Activated CD4-positive, alpha-beta T cell treated with anti-CD3 and anti-CD28 coated beads, Interleukin-2, amount 50 U/mL, for 24 hours (primary cell): ENCODE results near the gene PXN.

ENCODE experiments used
- DNase-seq, 2 donors: peaks; one replicate each; pipeline ENCODE4 v3.0.0-alpha.2; 2020; ENCODE audit warnings: low read depth in 1 of 2, low spot score in 1 of 2

The PXN gene

DNA sequence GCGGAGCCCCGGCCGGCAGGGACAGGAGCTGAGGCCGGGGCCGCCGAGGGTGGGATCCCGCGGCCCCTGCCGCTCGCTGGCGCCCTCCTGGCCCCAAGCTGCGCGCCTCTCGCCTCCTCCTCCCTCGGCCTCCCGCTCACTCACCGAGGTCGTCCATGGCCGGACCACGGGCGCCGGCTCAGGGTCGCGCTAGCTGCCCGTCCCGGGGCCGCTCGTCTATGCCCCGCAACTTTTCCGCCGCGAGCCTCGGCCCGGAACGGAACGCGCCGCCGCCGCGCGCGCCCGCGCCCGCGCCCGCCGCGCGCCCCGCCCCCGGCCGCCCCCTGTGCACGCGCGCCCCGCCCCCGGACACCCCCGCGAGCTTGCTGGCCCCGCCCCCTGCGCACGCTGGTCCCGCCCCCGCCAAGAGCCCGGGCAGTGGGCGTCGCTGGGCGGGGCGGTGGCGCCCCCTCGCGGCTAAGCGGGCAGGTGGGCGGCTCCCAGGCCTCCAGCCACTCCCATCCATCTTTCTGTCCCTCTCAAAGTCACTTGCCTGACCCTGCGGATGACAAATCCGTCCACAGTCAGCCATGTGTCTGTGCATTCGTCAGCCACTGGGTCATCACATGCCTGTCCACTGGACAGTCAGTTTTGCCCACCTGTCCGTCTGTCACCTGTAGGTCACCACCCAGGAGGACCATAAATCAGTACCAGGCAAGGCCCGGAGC is at the start of gene PXN:
Gene PXN (minus strand): TSS at position 258 of the 707 bp plus-strand sequence. CDS start 101 bp downstream, at position 157.
- peak; percentile 82 to 83 for DNase-seq

GRCh38 chr12:120314220-120314619 is 48.7 kb upstream of the PXN start:
- DNase-seq = no peak

- DNase-seq = peak; percentile 65 to 86
These were observed 36.7 kb upstream of the PXN start, which contains the start of gene SIRT4 for GRCh38 chr12:120301962-120302815. Gene SIRT4 (plus strand): TSS chr12:120302321. CDS start chr12:120303562, 1,241 bp downstream.

DNA sequence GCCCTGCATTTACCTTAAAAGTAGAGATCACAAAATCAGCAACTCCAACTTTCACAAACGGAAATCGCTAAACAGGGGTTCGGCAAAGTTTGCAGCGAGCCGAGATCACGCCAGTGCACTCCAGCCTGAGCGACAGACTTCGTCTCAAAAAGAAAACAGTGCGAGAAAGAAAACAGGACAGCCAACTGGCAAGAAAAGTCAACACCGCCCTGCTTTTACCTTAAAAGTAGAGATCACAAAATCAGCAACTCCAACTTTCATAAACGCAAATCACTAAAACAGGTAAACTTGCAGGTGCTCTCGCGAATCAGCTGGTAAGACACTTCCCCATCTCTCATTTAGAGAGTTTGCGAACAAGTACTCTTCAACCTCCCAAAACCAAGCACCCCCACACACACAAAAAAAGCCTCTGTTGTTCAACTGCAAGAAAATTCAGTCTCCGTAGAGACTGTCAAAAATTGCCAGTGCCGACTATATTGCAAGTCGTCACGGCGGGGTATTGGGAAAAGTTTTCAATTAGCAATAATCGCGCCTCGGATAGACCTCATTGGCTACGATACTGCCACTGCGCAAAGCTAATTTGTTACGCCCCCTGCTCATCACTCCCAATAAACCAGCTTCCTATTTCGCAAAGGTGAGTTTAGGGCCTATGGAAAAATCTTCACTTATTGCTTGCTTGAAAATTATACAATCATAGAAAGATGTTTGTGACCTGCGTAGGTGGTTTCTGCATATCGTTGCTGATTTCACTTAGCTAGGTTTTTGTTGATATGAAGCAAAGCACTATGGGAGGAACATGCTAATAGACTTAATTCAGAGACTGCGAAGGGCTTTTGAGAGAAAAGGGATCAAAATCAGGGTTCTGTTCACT is 27.4 kb upstream of the PXN start, which contains the start of gene RNU4-1:
Gene RNU4-1 (minus strand): TSS at position 577 of the 871 bp plus-strand sequence.
- DNase-seq = peak; percentile 34 to 89

DNA sequence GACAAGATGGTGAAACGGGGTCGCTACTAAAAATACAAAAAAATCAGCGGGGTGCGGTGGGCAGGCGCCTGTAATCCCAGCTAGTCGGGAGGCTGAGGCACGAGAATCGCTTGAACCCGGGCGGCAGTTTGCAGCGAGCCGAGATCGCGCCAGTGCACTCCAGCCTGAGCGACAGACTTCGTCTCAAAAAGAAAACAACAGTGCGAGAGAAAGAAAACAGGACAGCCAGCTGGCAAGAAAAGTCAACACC is 26.8 kb upstream of the PXN start:
- DNase-seq = no peak

DNA sequence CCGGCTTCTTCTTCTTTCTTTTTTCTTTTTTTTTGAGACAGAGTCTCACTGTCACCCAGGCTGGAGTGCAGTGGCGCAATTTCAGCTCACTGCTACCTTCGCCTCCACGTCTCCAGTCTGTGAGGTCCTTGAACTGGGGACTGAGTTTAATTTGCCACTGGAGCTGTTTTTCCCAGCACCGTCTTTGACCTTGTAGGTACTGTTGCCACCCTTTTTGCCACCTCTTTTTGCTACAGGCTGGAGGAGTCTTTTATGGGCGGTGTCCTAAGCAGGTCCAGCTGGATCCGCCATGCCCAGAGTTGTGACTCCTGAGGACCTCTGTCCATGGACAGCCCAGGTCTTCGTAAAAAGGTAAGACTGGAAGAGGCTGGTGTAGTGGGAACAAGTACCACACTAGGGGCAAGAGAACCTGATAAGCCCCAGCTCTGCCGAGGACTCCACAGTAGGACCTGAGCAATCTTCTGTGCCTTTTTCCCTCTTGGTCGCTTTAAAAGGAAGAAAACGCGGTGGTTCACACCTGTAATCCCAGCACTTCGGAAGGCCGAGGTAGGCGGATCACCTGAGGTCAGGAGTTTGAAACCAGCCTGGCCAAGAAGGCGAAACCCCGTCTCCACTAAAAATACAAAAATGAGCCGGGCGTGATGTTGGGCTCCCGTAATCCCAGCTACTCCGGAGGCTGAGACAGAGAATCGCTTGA is 25.2 kb upstream of the PXN start:
- peak; percentile 10 to 17 for DNase-seq

DNA sequence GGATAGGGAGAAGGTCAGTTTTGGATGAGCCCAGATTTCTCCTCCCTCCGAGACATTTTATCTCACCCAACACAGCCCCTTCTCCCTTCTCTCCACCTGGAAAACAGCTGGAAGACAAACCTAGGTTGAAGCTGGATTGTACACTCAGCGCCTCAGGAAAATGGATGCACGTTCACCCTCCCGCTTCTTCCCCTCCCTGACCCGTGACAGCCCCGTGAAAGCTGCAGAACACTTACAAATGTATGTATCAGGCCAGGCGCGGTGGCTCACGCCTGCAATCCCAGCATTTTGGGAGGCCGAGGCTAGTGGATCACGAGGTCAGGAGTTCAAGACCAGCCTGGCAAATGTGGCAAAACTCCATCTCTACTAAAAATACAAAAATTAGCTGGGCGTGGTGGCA is 22.0 kb upstream of the PXN start:
- DNase-seq = no peak

DNA sequence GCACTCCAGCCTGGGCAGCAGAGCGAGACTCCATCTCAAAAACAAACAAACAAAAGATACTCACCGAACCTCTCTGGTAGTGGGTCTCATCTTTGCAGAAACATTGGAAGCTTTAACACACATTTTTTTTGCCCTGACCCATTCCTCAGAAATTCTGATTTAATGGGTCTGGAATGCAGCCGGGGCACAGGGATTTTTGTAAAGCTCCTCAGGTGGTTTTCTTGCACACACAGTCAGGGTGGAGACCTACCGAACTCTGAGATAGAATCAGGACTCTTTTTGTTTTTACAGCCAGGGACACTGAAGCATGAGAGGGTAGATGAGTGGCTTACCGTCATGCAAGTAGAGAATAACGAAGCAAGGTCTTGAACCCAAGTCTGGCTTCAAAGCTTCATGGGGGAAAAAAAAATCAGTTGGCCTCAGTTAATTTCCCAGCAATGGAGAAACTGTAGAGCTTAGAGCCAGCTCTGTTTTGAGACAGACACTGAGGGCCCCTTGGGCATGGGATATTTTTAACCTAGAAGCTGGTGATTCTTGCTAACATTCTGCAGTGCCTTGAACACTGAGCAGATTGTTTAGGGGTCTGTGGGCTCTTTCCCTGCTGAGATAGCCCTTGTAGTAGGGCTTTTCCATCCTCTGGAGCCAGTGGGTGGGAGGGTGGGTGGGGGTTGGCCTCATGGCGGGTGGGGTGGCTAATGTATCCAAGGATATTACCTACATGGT is 21.4 kb upstream of the PXN start:
- no peak for DNase-seq

DNA sequence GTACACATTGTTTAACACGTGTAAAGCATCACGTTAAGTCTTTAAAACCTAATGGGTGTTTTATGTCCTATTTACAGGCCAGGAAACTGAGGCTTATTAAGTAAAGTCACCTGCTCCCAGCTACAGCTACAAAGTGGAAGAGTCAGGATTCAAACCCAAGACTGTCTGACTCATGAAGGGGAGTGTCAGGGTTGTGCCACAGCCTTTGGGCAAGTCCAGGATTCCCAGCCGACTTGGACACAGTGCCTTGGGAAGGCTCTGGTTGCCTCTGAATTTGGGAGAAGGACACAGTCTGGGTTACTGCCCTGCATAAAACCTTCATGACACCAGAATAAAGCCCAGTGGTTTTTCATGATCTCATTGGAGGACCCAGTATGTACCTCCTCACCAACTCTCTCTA is 18.9 kb upstream of the PXN start:
- no peak for DNase-seq

- DNase-seq = no peak
These were observed 17.8 kb upstream of the PXN start for GRCh38 chr12:120283318-120283717.

DNA sequence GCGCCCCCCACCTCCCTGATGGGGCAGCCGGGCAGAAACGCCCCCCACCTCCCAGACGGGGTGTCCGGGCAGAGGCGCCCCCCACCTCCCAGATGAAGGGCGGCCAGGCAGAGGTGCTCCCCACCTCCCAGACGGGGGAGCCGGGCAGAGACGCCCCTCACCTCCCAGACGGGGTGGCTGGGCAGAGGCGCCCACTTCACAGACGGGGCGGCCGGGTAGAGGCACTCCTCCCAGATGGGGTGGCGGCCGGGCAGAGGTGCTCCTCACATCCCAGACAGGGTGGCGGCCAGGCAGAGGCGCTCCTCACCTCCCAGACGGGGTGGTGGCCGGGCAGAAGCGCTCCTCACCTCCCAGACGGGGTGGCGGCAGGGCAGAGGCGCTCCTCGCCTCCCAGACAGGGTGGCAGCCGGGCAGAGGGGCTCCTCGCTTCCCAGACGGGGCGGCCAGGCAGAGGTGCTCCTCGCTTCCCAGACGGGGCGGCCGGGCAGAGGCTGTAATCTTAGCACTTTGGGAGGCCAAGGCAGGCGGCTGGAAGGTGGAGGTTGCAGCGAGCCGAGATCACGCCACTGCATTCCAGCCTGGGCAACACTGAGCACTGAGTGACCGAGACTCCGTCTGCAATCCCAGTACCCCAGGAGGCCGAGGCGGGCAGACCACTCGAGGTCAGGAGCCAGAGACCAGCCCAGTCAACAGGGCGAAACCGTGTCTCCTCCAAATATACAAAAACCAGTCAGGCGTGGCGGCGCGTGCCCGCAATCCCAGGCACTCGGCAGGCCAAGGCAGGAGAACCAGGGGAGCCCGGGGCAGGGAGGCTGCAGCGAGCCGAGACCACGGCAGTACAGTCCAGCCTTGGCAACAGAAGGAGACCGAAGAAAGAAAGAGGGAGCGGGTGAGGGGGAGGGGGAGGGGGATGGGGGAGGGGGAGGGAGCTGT is 12.9 kb upstream of the PXN start:
- no peak for DNase-seq

- DNase-seq = no peak
These were observed 11.2 kb upstream of the PXN start for GRCh38 chr12:120276734-120277133.

DNA sequence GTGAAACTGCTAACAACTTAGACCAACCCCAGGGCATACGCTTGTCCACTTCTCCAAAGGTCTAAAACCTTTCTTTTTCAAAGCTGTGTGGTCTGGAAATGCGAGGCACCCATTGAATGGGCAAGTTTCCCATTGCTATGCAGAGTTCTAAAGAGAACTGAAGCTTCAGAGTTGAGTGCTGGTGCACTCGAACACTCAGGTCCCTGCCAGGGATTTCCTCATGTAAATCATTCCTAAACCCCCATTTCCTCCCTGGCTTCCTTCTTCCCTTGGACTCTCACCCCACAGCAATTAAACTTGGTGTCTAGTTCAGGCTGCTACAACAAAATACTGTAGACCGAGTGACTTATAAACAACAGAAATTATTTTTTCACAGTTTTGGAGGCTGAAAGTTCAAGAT is 2.2 kb upstream of the PXN start:
- no peak for DNase-seq

DNA sequence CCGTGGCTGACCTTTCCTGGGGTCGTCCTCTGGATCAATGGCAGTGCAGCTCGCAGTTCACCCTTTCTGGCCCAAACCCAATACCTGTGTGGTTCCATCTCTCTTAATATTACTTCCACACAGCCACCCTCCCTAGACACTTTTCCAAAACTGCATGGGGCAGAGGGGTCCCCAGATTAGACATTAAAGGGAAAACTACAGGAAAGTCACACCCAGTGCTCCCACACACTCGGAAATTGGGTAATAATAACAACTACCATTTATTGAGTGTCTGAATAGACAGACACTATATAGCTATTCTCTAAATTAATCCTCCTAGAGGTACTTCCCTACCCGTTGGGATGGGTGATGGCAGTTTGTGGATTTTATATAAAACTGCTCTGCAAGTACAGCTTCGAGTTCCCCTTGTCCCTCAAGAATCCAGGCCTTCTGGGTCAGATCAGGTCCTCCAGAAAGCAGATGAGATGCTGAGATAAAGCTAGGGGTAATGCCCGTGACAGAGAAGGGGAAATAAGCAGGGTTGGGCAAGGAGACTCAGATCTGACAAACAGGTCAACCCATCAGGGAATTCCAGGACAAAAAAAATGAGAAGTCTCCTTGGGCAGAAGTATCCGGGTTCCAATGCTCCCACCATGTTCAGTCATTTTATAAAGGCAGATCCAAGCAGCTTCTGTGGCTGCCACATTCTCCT is 795 bp upstream of the PXN start:
- no peak for DNase-seq

- no peak for DNase-seq
These were observed 542 bp downstream of the PXN start for GRCh38 chr12:120264904-120265472.

- DNase-seq = no peak
These were observed 1.2 kb downstream of the PXN start for GRCh38 chr12:120264086-120264903.

DNA sequence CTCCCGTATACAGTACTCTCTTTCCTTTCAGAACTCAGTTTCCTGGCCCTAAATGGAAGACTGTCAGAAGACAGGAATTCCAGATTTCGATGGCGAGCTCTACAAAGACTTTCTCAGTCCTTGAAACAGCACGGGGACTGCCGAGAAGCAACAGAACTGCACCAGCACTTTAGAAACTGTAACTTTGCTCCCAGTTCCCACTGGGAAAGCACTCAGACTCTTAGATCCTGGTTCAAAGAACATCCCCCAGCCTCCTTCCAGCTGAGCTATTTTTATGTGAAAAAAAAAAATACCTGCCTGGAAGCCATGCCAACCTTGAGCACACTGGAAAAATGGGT is 1.8 kb downstream of the PXN start:
- DNase-seq = no peak
